NCI-H187 treated with DMSO at 0.1 percent for 48 hours (cell line): ENCODE measurements around the gene MRNIP.
A peak's percentile ranks its signal among the peaks of the same experiment; 100 is the strongest.
"Not testable (repeated sequence)": the region's sequence is repeated elsewhere in the genome, so short reads cannot be mapped to it uniquely, and the experiment has no call there.

Experiments used
- DNase-seq: peaks from one replicate; lab custom pipeline; 2025; lab: John Stamatoyannopoulos, UW

The MRNIP gene

GRCh38 chr5:179839328-179840256, 19.0 kb downstream of the MRNIP start:
- DNase-seq, result no peak

- DNase-seq, result no peak
These were observed 21.3 kb downstream of the MRNIP start for GRCh38 chr5:179837076-179838011.

DNA sequence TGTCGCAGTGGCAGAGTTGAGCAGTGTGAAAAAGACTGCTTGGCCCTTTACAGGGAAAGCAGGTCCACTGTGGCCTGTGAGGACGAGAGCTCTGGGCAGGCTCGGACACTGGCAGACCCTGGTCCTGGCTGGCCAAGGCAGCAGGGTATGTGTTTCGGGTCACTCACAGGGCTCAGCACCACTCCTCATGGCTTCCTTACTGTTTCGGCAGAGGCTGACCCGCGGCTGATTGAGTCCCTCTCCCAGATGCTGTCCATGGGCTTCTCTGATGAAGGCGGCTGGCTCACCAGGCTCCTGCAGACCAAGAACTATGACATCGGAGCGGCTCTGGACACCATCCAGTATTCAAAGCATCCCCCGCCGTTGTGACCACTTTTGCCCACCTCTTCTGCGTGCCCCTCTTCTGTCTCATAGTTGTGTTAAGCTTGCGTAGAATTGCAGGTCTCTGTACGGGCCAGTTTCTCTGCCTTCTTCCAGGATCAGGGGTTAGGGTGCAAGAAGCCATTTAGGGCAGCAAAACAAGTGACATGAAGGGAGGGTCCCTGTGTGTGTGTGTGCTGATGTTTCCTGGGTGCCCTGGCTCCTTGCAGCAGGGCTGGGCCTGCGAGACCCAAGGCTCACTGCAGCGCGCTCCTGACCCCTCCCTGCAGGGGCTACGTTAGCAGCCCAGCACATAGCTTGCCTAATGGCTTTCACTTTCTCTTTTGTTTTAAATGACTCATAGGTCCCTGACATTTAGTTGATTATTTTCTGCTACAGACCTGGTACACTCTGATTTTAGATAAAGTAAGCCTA, 22.2 kb downstream of the MRNIP start:
- DNase-seq, result no peak

DNA sequence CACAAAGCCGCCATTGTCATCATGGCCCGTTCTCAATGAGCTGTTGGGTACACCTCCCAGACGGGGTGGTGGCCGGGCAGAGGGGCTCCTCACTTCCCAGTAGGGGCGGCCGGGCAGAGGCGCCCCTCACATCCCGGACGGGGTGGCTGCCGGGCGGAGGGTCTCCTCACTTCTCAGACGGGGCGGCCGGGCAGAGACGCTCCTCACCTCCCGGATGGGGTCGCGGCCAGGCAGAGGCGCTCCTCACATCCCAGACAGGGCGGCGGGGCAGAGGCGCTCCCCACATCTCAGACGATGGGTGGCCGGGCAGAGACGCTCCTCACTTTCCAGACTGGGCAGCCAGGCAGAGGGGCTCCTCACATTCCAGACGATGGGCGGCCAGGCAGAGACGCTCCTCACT, 23.7 kb downstream of the MRNIP start:
- not testable (repeated sequence) for DNase-seq

GRCh38 chr5:179834120-179834519, 24.5 kb downstream of the MRNIP start:
- DNase-seq, result peak; percentile 27

GRCh38 chr5:179833709-179834070, 24.9 kb downstream of the MRNIP start:
- DNase-seq, result no peak

GRCh38 chr5:179833056-179833708, 25.4 kb downstream of the MRNIP start:
- DNase-seq, result no peak

DNA sequence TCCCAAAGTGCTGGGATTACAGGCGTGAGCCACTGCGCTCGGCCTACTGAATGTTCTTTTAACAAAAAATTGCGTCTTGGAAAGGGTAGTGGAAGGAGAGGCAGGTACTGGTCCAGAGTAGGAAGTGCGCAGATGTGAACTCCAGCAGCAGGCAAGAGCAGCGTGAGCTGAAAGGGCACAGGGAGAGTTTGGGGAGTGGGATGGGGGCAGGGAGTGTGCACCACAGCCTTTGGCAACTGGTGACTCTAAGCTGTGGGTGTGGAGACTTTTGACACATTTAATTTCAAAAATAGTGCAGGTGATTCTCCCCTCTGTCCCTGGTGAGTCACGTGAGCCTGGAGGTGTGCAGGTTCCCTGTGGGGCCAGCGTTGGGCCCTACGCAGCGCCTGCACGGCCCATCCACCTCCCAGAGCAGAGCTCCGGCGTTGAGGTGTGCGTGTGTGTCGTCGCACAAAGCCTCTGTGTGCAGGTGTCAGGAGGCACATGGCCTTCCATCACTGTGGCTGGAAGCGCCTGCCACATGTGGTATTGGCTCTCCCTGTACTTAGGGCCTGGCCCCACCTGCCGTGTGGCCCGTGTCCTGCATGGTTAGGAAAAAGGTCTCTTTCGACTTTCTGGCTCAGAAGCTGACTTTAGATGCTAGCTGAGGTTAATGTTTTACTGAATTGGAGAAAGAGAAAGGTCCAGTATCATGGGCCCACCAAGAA, 26.4 kb downstream of the MRNIP start:
- no peak for DNase-seq

GRCh38 chr5:179830818-179831468, 27.7 kb downstream of the MRNIP start:
- DNase-seq, result no peak

- DNase-seq, result no peak
These were observed 28.7 kb downstream of the MRNIP start for GRCh38 chr5:179829732-179830435.

- no peak for DNase-seq
These were observed 29.7 kb downstream of the MRNIP start for GRCh38 chr5:179828756-179829421.

- no peak for DNase-seq
These were observed 30.9 kb downstream of the MRNIP start for GRCh38 chr5:179827680-179828079.

- DNase-seq, result no peak
These were observed 32.9 kb downstream of the MRNIP start for GRCh38 chr5:179825655-179826182.

DNA sequence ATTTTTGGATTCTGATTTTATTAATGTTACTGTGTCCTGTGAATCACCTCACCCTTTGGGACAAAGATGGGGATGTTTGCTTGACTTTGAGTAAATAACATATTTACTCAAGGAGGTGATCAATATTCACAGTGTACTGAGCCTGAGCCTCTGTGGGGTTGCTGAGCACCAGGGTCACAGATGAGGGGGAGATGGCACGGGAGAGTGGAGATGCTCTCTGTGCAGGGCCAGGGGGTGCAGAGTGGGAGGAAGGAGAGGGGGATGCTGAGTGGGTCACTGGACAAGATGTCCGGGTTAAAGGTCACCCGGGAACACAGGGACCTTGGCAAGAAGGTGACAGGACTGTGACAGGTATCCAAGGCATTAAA, 33.9 kb downstream of the MRNIP start:
- no peak for DNase-seq

- DNase-seq, result no peak
These were observed 34.5 kb downstream of the MRNIP start for GRCh38 chr5:179823937-179824744.

DNA sequence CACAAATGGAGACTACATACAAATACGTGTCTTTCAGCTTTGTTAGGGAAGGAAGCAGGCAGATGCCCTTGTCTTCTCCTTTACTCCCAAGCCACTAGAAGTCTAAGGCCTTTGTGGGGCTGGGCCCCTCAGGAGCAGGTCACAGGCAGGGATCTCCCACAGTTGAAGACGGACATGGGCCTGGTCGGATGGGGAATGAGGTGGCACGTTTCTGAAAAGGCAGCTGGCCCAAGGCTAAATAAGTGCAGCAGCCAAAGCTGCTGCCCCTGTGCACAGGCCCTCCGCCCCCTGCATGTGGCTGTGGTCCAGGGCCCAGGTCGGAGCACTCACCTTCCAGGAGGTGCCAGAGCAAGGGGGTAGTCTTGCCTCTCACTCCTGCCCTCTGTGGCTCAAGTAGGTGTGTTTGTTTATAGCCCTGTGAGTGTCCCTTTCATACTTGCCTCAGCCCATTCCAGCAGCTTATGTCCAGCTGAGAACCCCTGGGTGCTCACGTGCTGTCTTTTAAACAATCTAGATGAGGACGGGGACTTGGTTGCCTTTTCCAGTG, 36.1 kb downstream of the MRNIP start:
- no peak for DNase-seq

DNA sequence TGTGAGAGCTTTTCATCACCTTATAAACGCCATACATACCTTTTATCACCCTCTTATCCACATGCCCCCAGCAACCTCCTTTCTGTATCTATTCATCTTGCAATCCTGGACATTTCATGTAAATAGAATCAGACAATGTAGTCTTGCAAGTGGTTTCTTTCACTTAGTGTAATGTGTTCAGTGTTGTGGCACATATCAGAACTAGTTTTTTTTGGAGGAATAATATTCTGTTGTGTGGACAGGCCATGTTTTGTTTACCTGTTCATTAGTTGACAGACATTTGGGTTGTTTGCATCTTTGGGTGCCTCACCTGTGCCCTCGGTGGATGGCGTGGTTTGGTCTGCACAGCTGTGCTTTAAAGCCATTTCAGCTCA, 36.6 kb downstream of the MRNIP start:
- DNase-seq, result no peak
